Endothelial cell of umbilical vein (primary cell): ENCODE measurements around the gene INTS12. TPM values are rescaled to one million over a fixed set of nuclear protein-coding genes. Genes with fewer than 3 reads are reported as not detected.

Experiments
- BruUV-seq: library from RNA; stranded (reverse); fragments of 400-500 nt; replicated peaks from 2 replicates; lab custom pipeline; 2021; lab: Mats Ljungman, UMichigan
- CTCF ChIA-PET: fragments of 300-600, 350-600 bp; sonication (Branson Sonifier 250); formaldehyde crosslinking; loops from one replicate; lab custom pipeline; 2021; ENCODE audit warnings: antibody characterized with exemption, inconsistent platforms; lab: Charles Lee
- POLR2A ChIA-PET: fragments of 300-600, 350-600 bp; sonication (Branson Sonifier 250); formaldehyde crosslinking; loops from one replicate; lab custom pipeline; 2021; ENCODE audit warnings: antibody characterized with exemption, inconsistent platforms; lab: Charles Lee
- DNase-seq: peaks from one replicate; pipeline ENCODE4 v3.0.0-alpha.2; 2011; ENCODE audit warnings: low read depth, low spot score
- FAIRE-seq: peaks from 2 replicates; lab custom pipeline; 2011; peaks lifted over from hg19 to GRCh38; lab: Jason Lieb, UNC
- H2AFZ ChIP-seq: 2 replicates; pipeline ENCODE4 v1.6.0; 2012; ENCODE audit warnings: low read depth, low read length, control low read depth, inconsistent platforms
- H3K27ac ChIP-seq: 2 replicates; pipeline ENCODE4 v1.5.1; 2011; ENCODE audit warnings: low read depth, mild to moderate bottlenecking, control low read depth, low read length, moderate library complexity; ENCODE audit not compliant: insufficient read depth
- H3K27me3 ChIP-seq, 2 experiments: 2 replicates each; pipeline versions ENCODE4 v1.6.0 to v1.6.1; 2011; ENCODE audit warnings: low read length in 2 of 2, mixed read lengths in 1 of 2; ENCODE audit not compliant: control insufficient read depth in 2 of 2, insufficient read depth in 2 of 2
- H3K36me3 ChIP-seq, 2 experiments: 2 replicates in 1 of 2; 3 replicates in 1 of 2; pipeline ENCODE4 v1.5.1; 2011; ENCODE audit warnings: low read length in 2 of 2, mild to moderate bottlenecking in 1 of 2, moderate library complexity in 1 of 2; ENCODE audit not compliant: control insufficient read depth in 2 of 2, insufficient read depth in 2 of 2; ENCODE audit errors: extremely low read depth in 1 of 2
- H3K4me1 ChIP-seq: 3 replicates; pipeline ENCODE4 v1.5.1; 2011; ENCODE audit warnings: mild to moderate bottlenecking, low read length; ENCODE audit not compliant: control insufficient read depth, insufficient read depth; ENCODE audit errors: extremely low read depth
- H3K4me2 ChIP-seq: 2 replicates; pipeline ENCODE4 v1.6.1; 2011; ENCODE audit warnings: low read length, control low read depth, mixed read lengths; ENCODE audit not compliant: insufficient read depth
- H3K4me3 ChIP-seq, 3 experiments: fragments of 200-600 bp in 1 of 3; sonication (generic), shearing (Covaris generic) in 1 of 3; replicated peaks in 1 of 3; 2 replicates each; pipeline ENCODE4 v1.5.1; 2011 to 2016; ENCODE audit warnings: control low read depth in 3 of 3, low read length in 3 of 3, mild to moderate bottlenecking in 2 of 3, inconsistent platforms in 1 of 3, low read depth in 1 of 3, moderate library complexity in 1 of 3; ENCODE audit not compliant: insufficient read depth in 1 of 3
- H3K79me2 ChIP-seq: 2 replicates; pipeline ENCODE4 v1.6.0; 2012; ENCODE audit warnings: low read length, inconsistent platforms; ENCODE audit not compliant: control insufficient read depth, insufficient read depth
- H3K9ac ChIP-seq: replicated peaks from 2 replicates; pipeline ENCODE3; 2011; ENCODE audit warnings: low read length, control low read depth; ENCODE audit not compliant: insufficient read depth; ENCODE audit errors: extremely low read depth
- H3K9me1 ChIP-seq: replicated peaks from 3 replicates; pipeline ENCODE4 v1.6.0; 2011; ENCODE audit warnings: mild to moderate bottlenecking, low read length; ENCODE audit not compliant: control insufficient read depth, insufficient read depth; ENCODE audit errors: extremely low read depth
- H3K9me3 ChIP-seq: replicated peaks from 2 replicates; pipeline ENCODE4 v1.5.1; 2012; ENCODE audit warnings: low read length, inconsistent platforms; ENCODE audit not compliant: control insufficient read depth, insufficient read depth
- H4K20me1 ChIP-seq: replicated peaks from 2 replicates; pipeline ENCODE3; 2011; ENCODE audit warnings: mild to moderate bottlenecking, low read length; ENCODE audit not compliant: control insufficient read depth, insufficient read depth; ENCODE audit errors: extremely low read depth
- CTCF ChIP-seq, 2 donors: IDR thresholded peaks; 1 replicate in 1 of 2; 2 replicates in 1 of 2; pipeline ENCODE4 v1.5.1; 2011; ENCODE audit warnings: low read length in 2 of 2, mild to moderate bottlenecking in 2 of 2, moderate library complexity in 2 of 2, control low read depth in 1 of 2, inconsistent platforms in 1 of 2, low read depth in 1 of 2; ENCODE audit not compliant: insufficient read depth in 1 of 2; ENCODE audit errors: extremely low read depth in 1 of 2
- FOS ChIP-seq: IDR thresholded peaks from 2 replicates; pipeline ENCODE4 v1.6.1; 2011; ENCODE audit warnings: mild to moderate bottlenecking, low read length, moderate library complexity, borderline replicate concordance; ENCODE audit not compliant: insufficient read depth
- GATA2 ChIP-seq: IDR thresholded peaks from 2 replicates; pipeline ENCODE4 v1.7.0; 2011; ENCODE audit warnings: low read depth, mild to moderate bottlenecking, moderate library complexity, mixed read lengths, low read length; ENCODE audit not compliant: insufficient read length, insufficient read depth
- JUN ChIP-seq: IDR thresholded peaks from 2 replicates; pipeline ENCODE4 v1.6.1; 2011; ENCODE audit warnings: borderline replicate concordance, low read depth; ENCODE audit not compliant: insufficient read length, insufficient read depth
- MYC ChIP-seq: IDR thresholded peaks from one replicate; pipeline ENCODE4 v1.6.1; 2011; ENCODE audit warnings: mild to moderate bottlenecking, low read depth, low read length
- POLR2AphosphoS5 ChIP-seq: IDR thresholded peaks from 2 replicates; pipeline ENCODE4 v1.6.1; 2012; ENCODE audit warnings: low read depth, mild to moderate bottlenecking, control low read depth, low read length, moderate library complexity; ENCODE audit not compliant: insufficient read depth
- dilution Hi-C: fragments of 300-500 bp; cut with MboI; formaldehyde crosslinking; loops from one replicate; pipeline ENCODE4 v1.15.0; 2019; ENCODE audit warnings: low sequenced_read_pairs; ENCODE audit not compliant: extremely low pct_ligation_motif_present
- intact Hi-C: fragments of 100-400 bp; cut with micrococcal nuclease; formaldehyde crosslinking; loops from one replicate; pipeline ENCODE4 v1.10.0; 2022
- polyA plus RNA-seq, 4 experiments: library from polyadenylated mRNA; depleted of rRNA in 3 of 4; stranded (reverse) in 3 of 4; unstranded in 1 of 4; fragments of >200 nt; gene quantifications; 2 replicates each; pipeline versions ENCODE4 v1.2.1 to v1.2.3, GENCODE V29; 2011 to 2012; ENCODE audit warnings: missing spikeins in 1 of 4
- total RNA-seq: library from RNA; stranded (reverse); gene quantifications from 2 replicates; pipeline ENCODE4 v1.2.3, GENCODE V29; 2021

The INTS12 gene
- total and polyA plus RNA-seq, 2 donors (not counting 3 experiments of a cell fraction or from before 2014, with no cell fraction given) = 19.7 to 20.9 TPM

- no peak overlapping the region for H2AFZ ChIP-seq
- no peaks in the 10 kb centered on the region for H3K4me1 ChIP-seq
- FAIRE-seq (no peak), DNase-seq (no peak)
- POLR2A ChIA-PET = no interaction called here
- H3K4me3 ChIP-seq = no peak overlapping the region
- H3K79me2 ChIP-seq = no peaks in the 10 kb centered on the region
- CTCF ChIA-PET = interaction anchor here (1.0 to 1.5 kb wide), 2 partner anchors 9 to 33 kb away, joined by 3 read pairs; no protein-coding TSS in a partner anchor
- no peaks in the 10 kb centered on the region for H3K36me3 ChIP-seq
- no peaks in the 10 kb centered on the region for H3K9me3 ChIP-seq
- no peak for TF ChIP-seq POLR2AphosphoS5
- no peak for TF ChIP-seq GATA2
- no peak for TF ChIP-seq JUN
- no peak for TF ChIP-seq CTCF (IDR thresholded peaks at IDR 0.05; ENCODE audit: extremely low read depth in 1 of 2, insufficient read depth in 1 of 2, low read depth in 1 of 2, low read length in 2 of 2)
- no peak for TF ChIP-seq FOS
- TF ChIP-seq MYC = no peak
- no peak overlapping the region for H3K9ac ChIP-seq
- intact Hi-C loops (loop anchor here (2.0 kb wide), 1 partner anchor 492 kb away; no protein-coding TSS in a partner anchor), dilution Hi-C loops (no loop called here)
- H3K4me2 ChIP-seq = no peak overlapping the region
- no peaks in the 10 kb centered on the region for H3K9me1 ChIP-seq
- BruUV-seq = no TSS peak
- H3K27me3 ChIP-seq = no peaks in the 10 kb centered on the region
- H4K20me1 ChIP-seq = no peaks in the 10 kb centered on the region
- H3K27ac ChIP-seq = no peak overlapping the region
These were observed 75.2 kb downstream of the INTS12 start for GRCh38 chr4:105633241-105633640.

Other genes starting within 250 kb of the INTS12 start
- 58.7 and 72.8 TPM in 2 replicates for gene PPA2, start 234.6 kb downstream of the INTS12 start, total RNA-seq
- 16.9 and 30.4 TPM in 2 replicates for gene PPA2, start 234.6 kb downstream of the INTS12 start, polyA plus RNA-seq
- gene ARHGEF38, start 156.1 kb downstream of the INTS12 start, total RNA-seq = not detected in 2 replicates
- gene ARHGEF38, start 156.1 kb downstream of the INTS12 start, polyA plus RNA-seq = not detected in 2 replicates
- gene GSTCD, start 95 bp upstream of the INTS12 start, total RNA-seq = 11.3 and 13.1 TPM in 2 replicates
- gene GSTCD, start 95 bp upstream of the INTS12 start, polyA plus RNA-seq = 2.4 and 3.3 TPM in 2 replicates
- not detected in 2 replicates for gene NPNT, start 186.8 kb upstream of the INTS12 start, total RNA-seq
- gene NPNT, start 186.8 kb upstream of the INTS12 start, polyA plus RNA-seq = not detected in 2 replicates